ENCODE results near the gene NTM.
A peak's percentile ranks its signal among the peaks of the same experiment; 100 is the strongest.

Gene NTM

DNA sequence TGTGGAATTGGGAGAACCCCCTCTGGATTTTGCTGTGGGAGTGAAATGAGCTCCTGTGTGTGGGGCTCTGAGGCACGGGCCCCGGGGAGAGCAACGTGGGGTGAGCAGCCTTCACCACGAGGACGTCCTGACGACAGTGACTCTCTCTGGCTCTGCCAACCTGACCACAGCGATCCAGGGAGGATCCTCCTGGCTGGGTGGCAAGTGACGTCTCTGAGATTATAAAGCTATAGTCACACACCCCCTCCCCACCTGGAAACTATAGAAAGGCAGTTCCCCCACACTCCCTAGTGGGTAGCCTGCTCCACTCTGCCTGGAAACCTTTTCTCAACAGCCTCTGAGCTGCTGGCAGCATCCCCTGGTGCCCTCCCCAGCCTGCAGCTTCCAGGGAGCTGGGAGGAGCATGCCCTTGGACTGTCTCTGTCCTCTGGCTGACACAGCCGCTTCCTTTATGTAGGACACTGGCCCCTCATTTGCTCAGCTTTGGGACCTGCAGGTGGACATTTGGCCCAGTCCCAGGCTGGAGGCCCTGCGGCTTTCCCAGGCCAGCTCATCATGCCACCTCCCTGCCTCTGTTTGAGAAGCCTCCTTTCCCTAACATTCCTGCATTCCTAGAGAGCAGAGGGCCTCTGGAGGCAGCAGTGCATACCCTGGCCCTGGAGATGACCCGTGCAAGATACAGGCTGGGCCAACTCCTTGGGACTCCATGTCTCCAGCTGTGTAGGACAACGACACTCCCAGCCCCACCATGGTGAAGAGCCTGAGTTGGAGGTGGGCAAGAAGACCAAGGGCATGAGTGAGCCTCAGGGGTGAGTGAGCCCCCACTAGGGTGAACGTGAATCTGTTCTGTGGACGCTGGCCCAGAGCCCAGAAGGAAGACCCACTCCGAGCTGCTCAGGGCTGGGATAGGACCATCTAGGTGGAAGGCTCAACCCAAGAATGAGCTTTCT, 314.0 kb downstream of the NTM start:
- DNase-seq (ENCODE audit: low read depth in 4 of 4, low spot score in 1 of 4): no peak

- DNase-seq (ENCODE audit: low read depth in 4 of 4, low spot score in 1 of 4): no peak
Observed at GRCh38 chr11:131685206-131685605, 314.8 kb downstream of the NTM start.

- DNase-seq (ENCODE audit: low read depth in 4 of 4, low spot score in 1 of 4): no peak
Observed at GRCh38 chr11:131685906-131686305, 315.5 kb downstream of the NTM start.

GRCh38 chr11:131686836-131687235, 316.4 kb downstream of the NTM start:
- no peak for DNase-seq (ENCODE audit: low read depth in 4 of 4, low spot score in 1 of 4)

GRCh38 chr11:131687291-131688047, 317.1 kb downstream of the NTM start:
- DNase-seq (ENCODE audit: low read depth in 4 of 4, low spot score in 1 of 4): no peak

- peak in 1 of 4 experiments; percentile 18 for DNase-seq (ENCODE audit: low read depth in 4 of 4, low spot score in 1 of 4)
Observed at GRCh38 chr11:131688048-131688693, 317.8 kb downstream of the NTM start.

- DNase-seq (ENCODE audit: low read depth in 4 of 4, low spot score in 1 of 4): no peak
Observed at GRCh38 chr11:131689049-131689925, 318.9 kb downstream of the NTM start.

DNA sequence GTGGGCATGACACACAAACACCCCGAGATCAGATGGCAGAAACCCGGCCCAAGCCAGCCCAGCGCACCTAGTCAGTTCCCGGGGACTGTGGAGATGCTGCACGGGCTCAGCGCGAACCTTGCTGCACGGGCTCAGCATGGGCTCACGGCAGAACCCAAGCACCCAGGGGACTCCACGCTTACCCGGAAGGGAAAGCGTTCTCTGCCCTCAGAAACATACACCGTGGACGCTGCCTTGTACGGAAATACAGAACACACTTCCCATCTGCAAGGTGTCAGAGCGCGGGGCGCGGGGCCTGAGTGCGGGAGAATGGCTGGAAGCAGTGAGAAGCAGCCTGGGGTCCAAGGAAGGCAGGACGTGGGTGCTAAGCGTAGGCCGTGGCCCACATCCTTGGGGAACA, 319.9 kb downstream of the NTM start:
- DNase-seq (ENCODE audit: low read depth in 4 of 4, low spot score in 1 of 4): no peak

DNA sequence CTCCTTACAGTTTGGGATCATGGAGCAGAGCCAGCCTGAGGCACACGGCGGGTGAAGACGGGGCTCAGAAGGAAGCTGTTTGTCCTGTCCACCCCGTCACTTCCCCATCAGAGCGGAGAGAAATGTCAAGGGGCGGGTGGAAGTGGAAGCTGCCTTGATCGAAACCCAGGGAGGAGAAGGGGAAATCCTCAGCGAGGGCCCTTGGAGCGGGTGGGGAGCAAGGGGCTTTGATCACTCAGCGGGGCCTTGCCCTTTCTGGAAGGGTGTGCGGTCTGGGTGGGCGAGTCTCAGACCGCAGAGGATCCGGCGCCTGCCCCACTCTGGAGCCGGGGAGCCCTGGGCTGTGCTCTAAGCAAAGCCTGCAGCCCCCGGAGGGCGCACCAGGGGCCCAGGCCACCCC, 320.4 kb downstream of the NTM start:
- DNase-seq (ENCODE audit: low read depth in 4 of 4, low spot score in 1 of 4): no peak

DNA sequence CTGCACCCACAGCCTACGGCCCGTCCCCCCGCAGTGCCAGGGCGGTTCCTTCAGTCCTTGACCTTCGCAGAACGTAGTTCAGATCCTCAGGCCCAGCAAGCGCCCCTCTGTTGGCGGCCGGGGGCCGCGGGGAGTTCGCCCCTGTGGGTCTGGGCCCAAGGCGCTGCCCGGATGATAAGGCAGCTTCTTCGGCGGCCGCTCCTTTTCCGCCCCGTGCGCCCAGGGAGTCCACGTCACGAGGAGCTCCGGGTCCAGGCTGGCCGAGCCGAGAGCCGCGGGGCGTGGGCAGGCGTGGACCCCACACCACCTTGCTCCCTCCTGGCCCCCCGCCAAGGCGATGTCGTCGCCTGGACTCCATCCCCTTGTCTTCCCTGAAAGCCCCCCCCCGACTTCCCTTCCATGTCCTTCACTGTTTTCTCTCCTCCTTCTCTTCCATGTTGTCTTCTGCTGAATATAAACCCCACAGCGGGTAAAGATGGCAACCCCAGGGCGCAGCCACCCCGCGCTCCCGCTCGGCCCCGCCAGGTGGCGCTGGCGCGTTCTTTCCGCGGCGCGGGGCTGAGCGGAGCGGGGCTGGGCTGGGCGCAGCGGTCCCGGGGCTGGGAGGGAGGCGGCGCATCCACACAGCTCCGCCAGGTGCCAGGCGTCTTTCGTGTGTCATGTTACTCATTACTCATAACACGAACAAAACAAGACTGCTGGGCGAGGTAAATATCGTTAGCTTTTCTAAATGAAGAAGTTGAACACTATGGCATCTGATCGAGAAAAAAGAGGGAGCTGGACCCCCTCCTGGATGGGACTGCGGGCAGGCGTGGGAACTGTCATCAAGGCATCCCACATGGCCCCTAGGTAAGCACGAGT, 321.0 kb downstream of the NTM start:
- DNase-seq (ENCODE audit: low read depth in 4 of 4, low spot score in 1 of 4): peak in 2 of 4 experiments; percentile 5 to 6

DNA sequence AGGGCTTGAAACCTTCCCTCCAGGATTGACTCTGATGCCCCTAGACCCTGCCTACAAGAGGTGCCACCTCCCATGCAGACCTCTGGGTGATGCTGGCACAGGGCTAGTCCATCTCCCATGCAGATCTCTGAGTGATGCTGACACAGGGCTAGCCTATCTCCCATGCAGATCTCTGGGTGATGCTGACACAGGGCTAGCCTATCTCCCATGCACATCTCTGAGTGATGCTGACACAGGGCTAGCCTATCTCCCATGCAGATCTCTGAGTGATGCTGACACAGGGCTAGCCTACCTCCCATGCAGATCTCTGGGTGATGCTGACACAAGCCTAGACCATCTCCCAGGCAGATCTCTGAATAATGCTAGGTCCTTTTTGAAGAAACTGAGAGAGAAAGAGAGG, 321.7 kb downstream of the NTM start:
- no peak for DNase-seq (ENCODE audit: low read depth in 4 of 4, low spot score in 1 of 4)

DNA sequence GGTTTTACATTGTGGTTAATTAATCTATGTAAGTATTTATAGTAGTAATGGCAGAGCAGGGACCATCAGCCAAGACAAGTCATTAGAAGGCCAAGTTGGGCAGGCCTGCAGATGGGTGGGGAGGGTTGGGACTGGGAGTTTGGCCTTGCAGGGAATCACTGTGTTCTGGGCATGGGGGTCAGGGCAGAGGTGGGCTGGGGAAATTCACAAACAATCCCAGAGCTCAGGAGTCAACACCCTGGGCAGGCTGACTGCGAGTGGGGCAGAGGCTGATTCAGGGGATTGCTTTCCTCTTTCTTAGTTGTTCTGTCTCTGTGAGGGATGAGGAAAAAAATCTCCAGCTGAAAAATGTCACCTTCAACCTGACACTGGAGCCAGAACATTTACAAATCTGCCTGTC, 322.5 kb downstream of the NTM start:
- no peak for DNase-seq (ENCODE audit: low read depth in 4 of 4, low spot score in 1 of 4)

DNA sequence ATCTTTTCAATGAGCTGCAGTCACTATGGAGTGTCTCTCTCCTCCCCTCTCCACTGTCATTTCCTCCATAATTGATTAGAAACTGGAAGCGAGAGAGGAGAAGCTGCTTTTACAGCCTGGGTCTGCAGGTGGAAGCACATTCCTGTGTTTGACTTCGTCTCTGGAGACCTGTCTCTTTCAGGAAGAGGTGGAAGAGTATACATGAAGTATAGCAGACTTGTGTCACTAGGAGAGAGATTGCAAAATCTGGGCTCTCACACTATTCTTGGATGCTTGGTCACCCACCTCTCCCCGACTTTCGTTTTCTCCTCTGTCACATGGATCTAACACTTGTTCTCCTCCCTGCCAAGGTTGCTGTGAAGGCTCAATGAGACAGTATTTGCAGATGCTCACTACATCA, 323.3 kb downstream of the NTM start:
- DNase-seq (ENCODE audit: low read depth in 4 of 4, low spot score in 1 of 4): no peak

DNA sequence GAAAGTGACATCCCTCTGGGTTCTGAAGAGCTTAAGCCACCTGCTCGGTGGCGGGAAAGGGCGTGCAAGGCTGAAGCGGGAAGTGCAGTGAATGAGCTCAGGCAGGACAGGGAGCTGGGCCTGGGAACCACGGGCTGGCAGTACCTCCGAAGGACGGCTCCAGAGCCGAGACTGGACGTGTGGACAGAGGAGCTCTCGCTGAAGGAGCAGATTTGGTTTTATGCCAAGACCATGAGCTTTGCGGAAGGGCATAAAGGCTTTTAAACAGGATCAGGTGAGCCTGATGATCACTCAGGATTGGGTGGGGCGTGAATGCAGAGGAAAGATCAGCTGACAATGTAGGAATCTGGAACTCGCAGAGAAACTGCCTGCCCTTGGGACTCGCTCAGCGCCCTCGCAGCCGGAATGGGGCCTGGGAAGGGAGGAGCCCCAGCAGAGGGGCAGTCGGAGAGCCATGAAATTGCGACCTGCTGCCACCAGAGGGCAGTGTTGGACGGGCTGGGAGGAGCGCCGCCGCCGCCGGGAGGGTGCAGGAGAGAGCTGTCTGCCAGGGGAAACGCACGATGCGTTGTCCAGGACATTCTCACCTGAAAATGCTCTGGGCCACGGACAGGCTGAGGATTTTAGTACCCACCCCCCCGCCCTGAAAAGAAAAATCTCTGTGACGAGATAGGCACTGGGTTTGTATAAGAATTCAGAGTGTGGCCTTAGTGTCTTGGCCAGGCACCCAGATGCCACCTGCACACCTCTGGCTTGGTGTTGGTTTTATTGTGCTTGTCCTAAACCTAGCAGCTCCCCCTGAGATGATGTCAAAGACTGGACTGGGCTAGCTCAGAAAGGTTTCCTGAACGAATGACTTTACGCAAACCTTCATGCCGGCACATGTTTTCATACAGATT, 324.4 kb downstream of the NTM start:
- peak; percentile 7 to 48 (median 39) for DNase-seq (ENCODE audit: low read depth in 4 of 4, low spot score in 1 of 4)

- no peak for DNase-seq (ENCODE audit: low read depth in 4 of 4, low spot score in 1 of 4)
Observed at GRCh38 chr11:131695889-131696429, 325.5 kb downstream of the NTM start.

GRCh38 chr11:131696690-131697089, 326.3 kb downstream of the NTM start:
- no peak for DNase-seq (ENCODE audit: low read depth in 4 of 4, low spot score in 1 of 4)

GRCh38 chr11:131703311-131703710, 332.9 kb downstream of the NTM start:
- no peak for DNase-seq (ENCODE audit: low read depth in 4 of 4, low spot score in 1 of 4)

DNA sequence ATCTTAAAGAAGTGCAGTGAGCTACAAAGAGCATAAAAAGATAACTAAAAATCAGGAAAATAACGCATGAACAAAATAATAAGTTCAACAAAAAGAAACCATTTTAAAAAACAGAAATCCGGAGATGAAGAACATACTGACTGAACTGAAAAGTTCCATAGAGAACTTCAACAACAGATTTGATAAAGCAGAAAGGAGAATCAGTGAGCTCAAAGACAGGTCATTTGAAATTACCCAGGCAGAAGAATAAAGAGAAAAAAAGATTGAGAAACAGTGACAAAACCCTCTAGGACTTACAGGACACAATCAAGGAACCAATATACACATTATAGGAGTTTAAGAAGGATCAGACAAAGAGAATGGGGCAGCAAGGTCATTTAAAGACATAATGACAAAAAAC, 334.3 kb downstream of the NTM start:
- no peak for DNase-seq (ENCODE audit: low read depth in 4 of 4, low spot score in 1 of 4)

DNA sequence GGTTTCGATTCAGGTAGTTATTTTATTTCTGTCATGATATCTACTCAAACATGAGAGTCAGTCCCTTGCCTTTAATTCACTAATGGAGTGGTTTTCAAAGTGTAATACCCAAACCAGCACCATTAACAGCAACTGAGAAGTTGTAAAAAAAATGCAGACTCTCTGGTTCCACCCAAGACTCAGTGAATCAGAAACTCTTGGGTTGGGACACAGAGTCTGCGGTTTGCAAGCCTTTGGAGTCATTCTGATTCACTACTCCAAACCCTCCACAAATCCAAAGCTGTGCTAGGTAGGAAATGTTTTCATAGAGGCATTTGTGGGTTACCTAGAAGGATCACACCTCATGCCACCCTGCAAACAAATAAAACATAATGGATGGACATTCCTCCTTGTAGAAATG, 340.1 kb downstream of the NTM start:
- DNase-seq (ENCODE audit: low read depth in 4 of 4, low spot score in 1 of 4): no peak
